Activated naive CD4-positive, alpha-beta T cell treated with anti-CD3 and anti-CD28 coated beads for 36 hours (primary cell): ENCODE results near the gene SCGB2A2. TPM values are rescaled to one million over a fixed set of nuclear protein-coding genes. Genes with fewer than 3 reads are reported as not detected.

Experiments
- CTCF ChIA-PET: fragments of 350-600 bp; sonication (Branson Sonifier 250); formaldehyde crosslinking; loops from one replicate; lab custom pipeline; 2021; ENCODE audit warnings: antibody characterized with exemption; lab: Charles Lee
- DNase-seq: peaks from one replicate; pipeline ENCODE4 v3.0.0-alpha.2; 2020
- H3K27ac Mint-ChIP-seq: one replicate; pipeline ENCODE4 v1.8.0; 2021; ENCODE audit warnings: mild to moderate bottlenecking, mixed read lengths
- H3K27me3 Mint-ChIP-seq: one replicate; pipeline ENCODE4 v1.8.0; 2021; ENCODE audit warnings: low read depth, mixed read lengths
- H3K36me3 Mint-ChIP-seq: one replicate; pipeline ENCODE4 v1.8.0; 2021; ENCODE audit warnings: low read depth, mixed read lengths
- H3K4me1 Mint-ChIP-seq: one replicate; pipeline ENCODE4 v1.8.0; 2021; ENCODE audit warnings: low read depth, mixed read lengths
- H3K4me3 Mint-ChIP-seq: one replicate; pipeline ENCODE4 v1.8.0; 2021; ENCODE audit warnings: mild to moderate bottlenecking, moderate library complexity, mixed read lengths
- H3K9me3 Mint-ChIP-seq: one replicate; pipeline ENCODE4 v1.8.0; 2021; ENCODE audit warnings: mixed read lengths
- intact Hi-C: fragments of 100-400 bp; cut with micrococcal nuclease; formaldehyde crosslinking; loops from one replicate; pipeline ENCODE4 v1.15.1; 2023
- total RNA-seq, 2 experiments: library from RNA; stranded (reverse); gene quantifications; one replicate each; pipeline ENCODE4 v1.2.3, GENCODE V29; 2021

The SCGB2A2 gene
- total RNA-seq = not detected

GRCh38 chr11:62269654-62270278 lies at the start of gene SCGB2A2:
SCGB2A2 (plus strand) TSS chr11:62270158; CDS start chr11:62270217, 59 bp downstream.
- peaks cover 2% of the 10 kb centered on the region for H3K27me3 Mint-ChIP-seq
- CTCF ChIA-PET = no interaction called here
- DNase-seq = no peak
- H3K4me1 Mint-ChIP-seq = peaks cover 10% of the 10 kb centered on the region
- no peaks in the 10 kb centered on the region for H3K36me3 Mint-ChIP-seq
- H3K9me3 Mint-ChIP-seq = no peaks in the 10 kb centered on the region
- intact Hi-C loops = no loop called here
- no peak within 1 kb of the TSS for H3K4me3 Mint-ChIP-seq
- H3K27ac Mint-ChIP-seq = no peak within 1 kb of the TSS

- intact Hi-C loops = no loop called here
- Mint-ChIP-seq H3K9me3 (peaks cover 33% of the 10 kb centered on the region), H3K4me3 (no peak overlapping the region)
These were observed 48.5 kb upstream of the SCGB2A2 start for GRCh38 chr11:62221498-62221897.

GRCh38 chr11:62223095-62223494 lies 46.9 kb upstream of the SCGB2A2 start:
- no peak for DNase-seq
- intact Hi-C loops = no loop called here
- Mint-ChIP-seq H3K27ac (no peak overlapping the region), H3K9me3 (peaks cover 33% of the 10 kb centered on the region), H3K4me3 (no peak overlapping the region), H3K36me3 (no peaks in the 10 kb centered on the region), H3K4me1 (no peaks in the 10 kb centered on the region), H3K27me3 (no peaks in the 10 kb centered on the region)
- CTCF ChIA-PET = no interaction called here

More at GRCh38 chr11:62221498-62221897, 48.5 kb upstream of the SCGB2A2 start:
- Mint-ChIP-seq H3K27ac (no peak overlapping the region), H3K27me3 (peaks cover 3% of the 10 kb centered on the region), H3K36me3 (no peaks in the 10 kb centered on the region), H3K4me1 (no peaks in the 10 kb centered on the region)
- CTCF ChIA-PET = interaction anchor here (0.7 kb wide), 1 partner anchor 89 kb away, joined by 3 read pairs; no protein-coding TSS in a partner anchor
- no peak for DNase-seq

GRCh38 chr11:62233730-62234129 lies 36.2 kb upstream of the SCGB2A2 start:
- H3K4me3 Mint-ChIP-seq = no peak overlapping the region
- DNase-seq = no peak
- H3K36me3 Mint-ChIP-seq = no peaks in the 10 kb centered on the region
- H3K9me3 Mint-ChIP-seq = no peaks in the 10 kb centered on the region
- intact Hi-C loops = loop anchor here (1.0 to 5.0 kb wide), 2 partner anchors 78 to 144 kb away; no protein-coding TSS in a partner anchor
- no peak overlapping the region for H3K27ac Mint-ChIP-seq
- H3K4me1 Mint-ChIP-seq = no peaks in the 10 kb centered on the region
- CTCF ChIA-PET = interaction anchor here (1.0 to 1.5 kb wide), 3 partner anchors 77 to 81 kb away, joined by 3 read pairs; no protein-coding TSS in a partner anchor
- peaks cover 19% of the 10 kb centered on the region for H3K27me3 Mint-ChIP-seq

DNA sequence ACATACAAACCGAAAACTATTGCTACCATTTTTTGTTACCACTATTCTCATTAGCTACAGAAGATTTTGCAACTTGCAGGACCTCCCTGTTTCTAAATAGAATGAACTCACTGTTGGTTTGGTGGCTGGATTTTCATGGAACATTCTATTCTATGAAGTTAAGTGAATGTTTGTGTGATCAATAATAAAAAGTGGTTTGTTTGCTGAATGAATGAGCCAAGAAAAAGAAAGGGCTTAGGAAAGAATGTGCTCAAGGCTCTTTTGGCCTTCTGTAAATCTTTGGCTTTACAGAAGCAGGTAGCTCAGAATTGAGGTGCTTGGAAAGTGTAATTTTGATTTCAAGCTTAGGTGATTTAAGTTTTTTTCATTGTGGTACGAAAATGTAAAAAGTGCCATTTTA lies 33.8 kb upstream of the SCGB2A2 start:
- Mint-ChIP-seq H3K4me3 (no peak overlapping the region), H3K4me1 (no peaks in the 10 kb centered on the region), H3K27me3 (peaks cover 19% of the 10 kb centered on the region), H3K27ac (no peak overlapping the region), H3K9me3 (no peaks in the 10 kb centered on the region), H3K36me3 (no peaks in the 10 kb centered on the region)
- CTCF ChIA-PET = interaction anchor here (1.4 kb wide), 1 partner anchor 75 kb away, joined by 3 read pairs; no protein-coding TSS in a partner anchor
- intact Hi-C loops = no loop called here
- DNase-seq = no peak

- intact Hi-C loops = no loop called here
- H3K27me3 Mint-ChIP-seq = peaks cover 22% of the 10 kb centered on the region
- no peaks in the 10 kb centered on the region for H3K9me3 Mint-ChIP-seq
- no peak overlapping the region for H3K4me3 Mint-ChIP-seq
- no peak overlapping the region for H3K27ac Mint-ChIP-seq
- H3K36me3 Mint-ChIP-seq = no peaks in the 10 kb centered on the region
- no peak for DNase-seq
- CTCF ChIA-PET = no interaction called here
- no peaks in the 10 kb centered on the region for H3K4me1 Mint-ChIP-seq
These were observed 32.5 kb upstream of the SCGB2A2 start for GRCh38 chr11:62237499-62237898.

DNA sequence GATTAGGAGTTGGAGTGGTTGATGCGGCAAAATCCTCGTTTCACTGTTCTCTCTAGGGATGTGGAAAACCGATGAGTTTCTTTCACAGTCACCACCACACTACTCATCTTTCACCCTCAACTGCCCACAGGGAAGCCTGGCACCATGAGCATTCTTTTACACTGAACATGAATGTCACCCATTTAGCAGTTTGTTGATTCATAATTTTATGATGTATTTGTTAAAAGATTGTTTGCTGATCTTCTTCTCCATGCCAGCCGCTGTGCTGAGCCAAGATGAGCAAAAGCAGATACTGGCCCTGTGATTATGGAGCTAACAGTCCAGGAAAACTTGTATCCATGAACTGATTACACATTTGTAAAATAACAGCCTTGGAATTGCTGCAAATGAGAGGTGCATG lies 31.8 kb upstream of the SCGB2A2 start:
- H3K27me3 Mint-ChIP-seq = peaks cover 24% of the 10 kb centered on the region
- intact Hi-C loops = no loop called here
- no peak overlapping the region for H3K4me3 Mint-ChIP-seq

GRCh38 chr11:62241095-62241494 lies 28.9 kb upstream of the SCGB2A2 start:
- no peak for DNase-seq
- H3K27ac Mint-ChIP-seq = no peak overlapping the region
- H3K36me3 Mint-ChIP-seq = no peaks in the 10 kb centered on the region
- no peak overlapping the region for H3K4me3 Mint-ChIP-seq
- no peaks in the 10 kb centered on the region for H3K4me1 Mint-ChIP-seq
- no peaks in the 10 kb centered on the region for H3K9me3 Mint-ChIP-seq
- intact Hi-C loops = no loop called here
- CTCF ChIA-PET = no interaction called here
- H3K27me3 Mint-ChIP-seq = peaks cover 22% of the 10 kb centered on the region

More for the DNA sequence above, 31.8 kb upstream of the SCGB2A2 start:
- H3K27ac Mint-ChIP-seq = no peak overlapping the region
- H3K4me1 Mint-ChIP-seq = no peaks in the 10 kb centered on the region
- CTCF ChIA-PET = no interaction called here
- no peaks in the 10 kb centered on the region for H3K9me3 Mint-ChIP-seq
- DNase-seq = no peak
- no peaks in the 10 kb centered on the region for H3K36me3 Mint-ChIP-seq

GRCh38 chr11:62242021-62242420 lies 27.9 kb upstream of the SCGB2A2 start, which contains the start of gene SCGB1D2:
SCGB1D2 (plus strand) TSS chr11:62242239; CDS start chr11:62242308, 69 bp downstream.
- CTCF ChIA-PET = interaction anchor here (1.2 to 1.4 kb wide), 2 partner anchors 69 to 70 kb away, joined by 3 to 4 read pairs; no protein-coding TSS in a partner anchor
- DNase-seq = no peak
- no peak within 1 kb of the TSS for H3K4me3 Mint-ChIP-seq
- no peaks in the 10 kb centered on the region for H3K36me3 Mint-ChIP-seq
- no peaks in the 10 kb centered on the region for H3K9me3 Mint-ChIP-seq
- peaks cover 27% of the 10 kb centered on the region for H3K27me3 Mint-ChIP-seq
- no peaks in the 10 kb centered on the region for H3K4me1 Mint-ChIP-seq
- H3K27ac Mint-ChIP-seq = no peak within 1 kb of the TSS
- intact Hi-C loops = no loop called here

- no peak overlapping the region for H3K4me3 Mint-ChIP-seq
- no peaks in the 10 kb centered on the region for H3K36me3 Mint-ChIP-seq
- H3K27me3 Mint-ChIP-seq = peaks cover 23% of the 10 kb centered on the region
- CTCF ChIA-PET = no interaction called here
- intact Hi-C loops = no loop called here
- no peak overlapping the region for H3K27ac Mint-ChIP-seq
- no peaks in the 10 kb centered on the region for H3K4me1 Mint-ChIP-seq
- H3K9me3 Mint-ChIP-seq = peaks cover 9% of the 10 kb centered on the region
- DNase-seq = peak; percentile 70
These were observed 24.6 kb upstream of the SCGB2A2 start for GRCh38 chr11:62245271-62245753.

DNA sequence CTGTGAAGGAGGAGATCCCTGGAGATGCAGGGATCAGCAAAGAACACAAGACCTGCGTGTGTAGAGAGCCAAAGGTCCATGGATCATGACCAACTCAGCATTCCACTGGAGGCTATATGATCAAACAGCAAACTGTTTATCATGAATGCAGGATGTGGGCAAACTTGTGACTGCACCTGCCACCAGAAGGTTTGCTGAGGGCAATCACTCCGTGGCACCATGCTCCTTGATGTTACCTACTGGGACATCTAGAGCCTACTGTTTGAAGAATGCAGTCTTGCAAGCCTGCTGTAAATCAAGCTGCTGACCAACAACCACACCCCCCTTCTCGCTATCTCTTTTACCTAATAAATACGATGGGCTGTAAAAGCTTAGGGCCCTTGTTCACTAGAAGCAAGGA lies 18.3 kb upstream of the SCGB2A2 start:
- peaks cover 7% of the 10 kb centered on the region for H3K27me3 Mint-ChIP-seq
- H3K4me3 Mint-ChIP-seq = no peak overlapping the region
- intact Hi-C loops = no loop called here
- DNase-seq = no peak
- H3K36me3 Mint-ChIP-seq = peaks cover 7% of the 10 kb centered on the region
- CTCF ChIA-PET = no interaction called here
- H3K9me3 Mint-ChIP-seq = peaks cover 38% of the 10 kb centered on the region
- H3K4me1 Mint-ChIP-seq = no peaks in the 10 kb centered on the region
- H3K27ac Mint-ChIP-seq = no peak overlapping the region

GRCh38 chr11:62253999-62254542 lies 15.9 kb upstream of the SCGB2A2 start:
- Mint-ChIP-seq H3K36me3 (peaks cover 7% of the 10 kb centered on the region), H3K4me3 (no peak overlapping the region), H3K4me1 (no peaks in the 10 kb centered on the region), H3K27ac (no peak overlapping the region), H3K27me3 (peaks cover 5% of the 10 kb centered on the region), H3K9me3 (peaks cover 38% of the 10 kb centered on the region)
- CTCF ChIA-PET = no interaction called here
- no peak for DNase-seq
- intact Hi-C loops = no loop called here

DNA sequence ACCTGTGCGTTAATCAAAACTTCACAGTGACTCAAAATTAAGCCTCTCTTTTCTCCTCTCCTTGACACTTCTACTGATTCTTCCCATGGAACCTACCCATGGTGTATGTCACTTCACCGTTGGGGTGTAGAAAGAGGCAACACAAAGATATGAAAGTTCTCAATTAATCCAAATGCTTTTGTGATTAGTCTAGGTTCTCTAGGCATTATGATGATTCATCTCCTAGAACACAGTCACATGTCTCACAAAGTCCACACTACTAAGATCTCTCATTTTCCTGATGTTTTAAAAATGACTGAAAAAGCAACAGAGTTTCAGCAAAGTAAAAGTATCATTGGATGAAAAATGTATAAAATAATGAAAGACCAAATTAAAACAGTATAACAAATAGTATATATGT lies 13.7 kb upstream of the SCGB2A2 start:
- DNase-seq = no peak
- intact Hi-C loops = no loop called here
- H3K36me3 Mint-ChIP-seq = peaks cover 7% of the 10 kb centered on the region
- H3K9me3 Mint-ChIP-seq = peaks cover 19% of the 10 kb centered on the region
- peaks cover 2% of the 10 kb centered on the region for H3K27me3 Mint-ChIP-seq
- H3K4me3 Mint-ChIP-seq = no peak overlapping the region
- H3K4me1 Mint-ChIP-seq = no peaks in the 10 kb centered on the region
- CTCF ChIA-PET = no interaction called here
- H3K27ac Mint-ChIP-seq = no peak overlapping the region
